Breast epithelium (tissue), 3 donors: ENCODE results near the gene CCDC71.

ENCODE experiments used
- POLR2A ChIP-seq: fragments of 450-650 bp; IDR thresholded peaks from one replicate; pipeline ENCODE4 v1.6.1; 2016; ENCODE audit warnings: antibody characterized with exemption, mild to moderate bottlenecking, moderate library complexity
- TF ChIP-seq, protein P1 (sequence below), 3 donors: fragments of 450-650 bp; IDR thresholded peaks; one replicate each; pipeline ENCODE4 v1.5.1; 2016 to 2017; ENCODE audit warnings: antibody characterized with exemption in 3 of 3, mild to moderate bottlenecking in 3 of 3, moderate library complexity in 3 of 3

DNA sequence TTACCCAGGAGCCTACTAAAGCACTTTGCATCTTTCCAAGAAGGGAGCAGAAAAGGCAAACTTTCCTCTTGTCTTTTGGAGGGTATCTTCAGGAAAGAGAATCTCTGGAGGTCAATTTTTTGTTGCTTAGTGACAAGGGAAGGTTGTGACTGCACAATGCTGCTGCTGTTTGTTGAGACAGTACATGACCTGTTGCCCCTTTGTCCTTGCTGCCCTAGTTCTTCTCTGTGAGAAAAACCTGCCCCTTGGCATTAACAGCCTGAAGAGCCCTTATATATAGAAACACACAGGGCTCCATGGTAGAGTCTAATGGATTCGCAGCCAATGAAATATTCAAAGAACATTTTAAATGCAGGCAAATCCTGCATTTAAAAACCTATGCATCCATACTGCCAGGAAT is 25.6 kb upstream of the CCDC71 start:
- TF ChIP-seq, protein P1, sequence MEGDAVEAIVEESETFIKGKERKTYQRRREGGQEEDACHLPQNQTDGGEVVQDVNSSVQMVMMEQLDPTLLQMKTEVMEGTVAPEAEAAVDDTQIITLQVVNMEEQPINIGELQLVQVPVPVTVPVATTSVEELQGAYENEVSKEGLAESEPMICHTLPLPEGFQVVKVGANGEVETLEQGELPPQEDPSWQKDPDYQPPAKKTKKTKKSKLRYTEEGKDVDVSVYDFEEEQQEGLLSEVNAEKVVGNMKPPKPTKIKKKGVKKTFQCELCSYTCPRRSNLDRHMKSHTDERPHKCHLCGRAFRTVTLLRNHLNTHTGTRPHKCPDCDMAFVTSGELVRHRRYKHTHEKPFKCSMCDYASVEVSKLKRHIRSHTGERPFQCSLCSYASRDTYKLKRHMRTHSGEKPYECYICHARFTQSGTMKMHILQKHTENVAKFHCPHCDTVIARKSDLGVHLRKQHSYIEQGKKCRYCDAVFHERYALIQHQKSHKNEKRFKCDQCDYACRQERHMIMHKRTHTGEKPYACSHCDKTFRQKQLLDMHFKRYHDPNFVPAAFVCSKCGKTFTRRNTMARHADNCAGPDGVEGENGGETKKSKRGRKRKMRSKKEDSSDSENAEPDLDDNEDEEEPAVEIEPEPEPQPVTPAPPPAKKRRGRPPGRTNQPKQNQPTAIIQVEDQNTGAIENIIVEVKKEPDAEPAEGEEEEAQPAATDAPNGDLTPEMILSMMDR (IDR thresholded peaks at IDR 0.05), result no peak
- no peak for TF ChIP-seq POLR2A
